ENCODE measurements around the gene HS1BP3. TPM values are rescaled to one million over a fixed set of nuclear protein-coding genes. Genes with fewer than 3 reads are reported as not detected.
A peak's percentile ranks its signal among the peaks of the same experiment; 100 is the strongest.

Gene HS1BP3
- total and polyA plus RNA-seq, 2 of the 4 experiments (the other 2 are of a cell fraction), result 9.0 to 14.8 TPM

DNA sequence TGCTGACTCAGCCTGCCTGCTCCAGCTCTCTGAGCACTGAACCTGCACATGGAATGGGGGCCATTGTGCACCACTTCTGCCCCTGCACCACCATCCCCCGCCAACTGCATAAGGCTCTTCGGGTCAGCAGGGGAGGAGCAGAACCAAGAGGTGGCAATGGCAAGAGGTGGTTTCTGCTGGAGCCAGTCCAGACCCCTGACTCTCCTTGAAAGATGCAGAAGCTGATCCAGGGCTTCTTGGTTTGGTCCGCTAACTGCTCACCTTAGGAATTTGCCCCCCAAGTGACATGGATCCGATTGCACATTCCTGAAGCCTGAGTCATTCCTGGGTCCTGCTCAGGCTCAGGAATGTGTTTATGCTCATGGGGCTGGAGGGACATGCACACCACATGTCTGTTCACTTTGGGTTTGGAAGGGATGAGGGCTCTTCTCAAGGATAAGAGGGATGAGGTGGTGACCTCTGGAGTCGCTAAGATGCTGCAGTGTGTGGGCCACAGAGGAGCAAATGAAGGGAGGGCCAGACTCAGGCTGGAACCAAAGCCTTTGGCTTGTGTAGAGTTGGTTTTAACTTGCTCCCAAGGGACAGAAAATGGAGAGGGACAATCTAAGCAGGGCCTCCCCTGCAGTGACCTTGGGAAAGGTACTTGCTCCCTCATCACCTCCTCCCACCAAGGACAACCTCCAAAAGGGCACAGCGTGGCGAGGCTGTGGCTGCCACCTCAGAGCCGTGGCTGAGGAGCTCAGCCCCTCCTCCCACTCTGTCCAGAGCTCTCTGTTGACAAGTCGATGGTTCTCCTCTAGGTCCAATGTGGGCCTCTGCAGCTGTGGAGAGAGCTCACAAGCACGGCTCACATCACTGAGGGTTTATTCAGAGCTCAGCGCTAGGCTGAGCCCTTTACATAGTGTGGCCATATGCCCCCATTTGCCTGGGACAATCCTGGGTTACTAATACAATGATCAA lies 66.2 kb downstream of the HS1BP3 start:
- H2BK15ac ChIP-seq (ENCODE audit: low read depth, low read length), result peak overlapping the region; percentile 100
- intact Hi-C loops (cut with micrococcal nuclease), result no loop called here
- in situ Hi-C loops (cut with MboI; ENCODE audit: low sequenced_read_pairs), result no loop called here
- H3K36me3 ChIP-seq (ENCODE audit: control insufficient read depth, insufficient read depth, low read length), result no peaks in the 10 kb centered on the region
- H2AK9ac ChIP-seq (replicated peaks; ENCODE audit: low read depth, low read length, poor library complexity), result peak overlapping the region; percentile 94
- peak overlapping the region; percentile 92 for H4K5ac ChIP-seq (ENCODE audit: low read depth, low read length)
- POLR2A ChIA-PET (ENCODE audit: unreplicated experiment), result interaction anchor here (0.6 to 1.1 kb wide), 2 partner anchors 138 kb away, joined by 6 to 7 read pairs; partner anchors contain the start of gene RHOB
- dilution Hi-C loops (cut with HindIII; ENCODE audit: low sequenced_read_pairs, unreplicated experiment), result no loop called here
- H3K27me3 ChIP-seq (ENCODE audit: control insufficient read depth, insufficient read depth, low read length), result no peaks in the 10 kb centered on the region
- no peak overlapping the region for H3K4me3 ChIP-seq (ENCODE audit: insufficient read depth, low read depth, low read length)
- peak overlapping the region; percentile 97 for H3K23ac ChIP-seq (ENCODE audit: low read depth, low read length)
- CTCF ChIA-PET, result interaction anchor here (0.6 kb wide), 1 partner anchor 58 kb away, joined by 4 read pairs; no protein-coding TSS in a partner anchor
- 53% methylated on average over 6 of the region's 11 CpGs; no CpG with 5 or more reads in 1 of the 2 experiments for WGBS, 2 experiments (ENCODE audit: extremely low coverage in 2 of 2, insufficient read length in 1 of 2)
- no TSS peak for BruUV-seq (replicated peaks)
- peaks cover 38% of the 10 kb centered on the region for H3K4me1 ChIP-seq (ENCODE audit: control insufficient read depth, insufficient read depth, low read length)
- peak overlapping the region; percentile 99 for H2BK20ac ChIP-seq (ENCODE audit: low read depth, low read length)
- H3K79me1 ChIP-seq (ENCODE audit: low read depth in 1 of 2, low read length in 2 of 2), result peaks cover 0 to 6% of the 10 kb centered on the region in 2 experiments; a peak in 1 of 4 replicates
- H3K27ac ChIP-seq (ENCODE audit: insufficient read depth, low read length), result peak overlapping the region; percentile 96
- peak overlapping the region; percentile 98 for H3K14ac ChIP-seq (replicated peaks; ENCODE audit: low read depth, low read length)
- peak overlapping the region; percentile 8; the same call in 1 of the 2 replicates for H3K9ac ChIP-seq (ENCODE audit: low read depth, low read length)
- H3K4me2 ChIP-seq (ENCODE audit: low read depth, low read length), result peak overlapping the region; percentile 55
- peak overlapping the region; percentile 90 for H3K56ac ChIP-seq (ENCODE audit: extremely low read depth, insufficient read depth, low read length)
- peak overlapping the region; percentile 100 for H2AK5ac ChIP-seq (ENCODE audit: low read depth, low read length)
- ATAC-seq (ENCODE audit: low read depth) (peak; percentile 86), DNase-seq (peak; percentile 99)
- H4K20me1 ChIP-seq (ENCODE audit: insufficient read depth, low read length), result no peaks in the 10 kb centered on the region
- H2BK5ac ChIP-seq (ENCODE audit: low read depth, low read length, poor library complexity, severe bottlenecking), result peak overlapping the region; percentile 99
- H3K18ac ChIP-seq (ENCODE audit: low read depth, low read length), result peak overlapping the region; percentile 93
- peak overlapping the region; percentile 87 for H2AFZ ChIP-seq (replicated peaks; ENCODE audit: low read length, poor library complexity)
- H4K8ac ChIP-seq (ENCODE audit: low read depth in 2 of 2, low read length in 2 of 2), result peak overlapping the region; percentile 90 to 96
- no peaks in the 10 kb centered on the region for H3K9me3 ChIP-seq (ENCODE audit: control insufficient read depth, insufficient read depth, low read length)
- H4K91ac ChIP-seq (ENCODE audit: insufficient read depth, low read depth, low read length), result peak overlapping the region; percentile 99
- peak overlapping the region; percentile 99 for H2BK120ac ChIP-seq (ENCODE audit: low read depth, low read length)
- peaks cover 41% of the 10 kb centered on the region for H3K9me1 ChIP-seq (ENCODE audit: insufficient read depth, low read length)
- H3K4ac ChIP-seq (ENCODE audit: low read depth, low read length), result peak overlapping the region; percentile 99
- TF ChIP-seq POLR2A (IDR thresholded peaks at IDR 0.05; ENCODE audit: low read depth, low read length) (no peak; the same call in 1 of the 2 replicates), BHLHE40 (IDR thresholded peaks at IDR 0.05; ENCODE audit: low read depth, low read length) (no peak; the same call in 1 of the 2 replicates), FOS (IDR thresholded peaks at IDR 0.05; ENCODE audit: low read depth, low read length) (peak; percentile 94), ELK1 (IDR thresholded peaks at IDR 0.05; ENCODE audit: borderline replicate concordance, low read depth, low read length) (no peak), CTCF (conservative IDR thresholded peaks at IDR 0.05; ENCODE audit: low read depth, low read length) (no peak), SMC3 (IDR thresholded peaks at IDR 0.05; ENCODE audit: low read depth, low read length) (no peak; the same call in 1 of the 2 replicates), RCOR1 (IDR thresholded peaks at IDR 0.05; ENCODE audit: insufficient replicate concordance, low read length) (peak; percentile 52), MAZ (IDR thresholded peaks at IDR 0.05; ENCODE audit: borderline replicate concordance, low read depth, low read length) (peak; percentile 84), CHD1 (IDR thresholded peaks at IDR 0.05; ENCODE audit: low read depth, low read length) (no peak), RFX5 (IDR thresholded peaks at IDR 0.05; ENCODE audit: low read depth, low read length) (no peak), MAFK (IDR thresholded peaks at IDR 0.05; ENCODE audit: low read depth, low read length) (no peak), CEBPB (IDR thresholded peaks at IDR 0.05; ENCODE audit: low read depth, low read length) (no peak)
- TF ChIP-seq, protein P1, sequence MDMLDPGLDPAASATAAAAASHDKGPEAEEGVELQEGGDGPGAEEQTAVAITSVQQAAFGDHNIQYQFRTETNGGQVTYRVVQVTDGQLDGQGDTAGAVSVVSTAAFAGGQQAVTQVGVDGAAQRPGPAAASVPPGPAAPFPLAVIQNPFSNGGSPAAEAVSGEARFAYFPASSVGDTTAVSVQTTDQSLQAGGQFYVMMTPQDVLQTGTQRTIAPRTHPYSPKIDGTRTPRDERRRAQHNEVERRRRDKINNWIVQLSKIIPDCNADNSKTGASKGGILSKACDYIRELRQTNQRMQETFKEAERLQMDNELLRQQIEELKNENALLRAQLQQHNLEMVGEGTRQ (IDR thresholded peaks at IDR 0.05; ENCODE audit: low read depth, low read length), result peak; percentile 6; the same call in 1 of the 2 replicates
